Activated CD4-positive, alpha-beta T cell treated with anti-CD3 and anti-CD28 coated beads, Interleukin-2, amount 10 ng/mL, durations not matched to agents 24 days and 14 days (primary cell): Measurements from ENCODE around the gene CD180. TPM values are rescaled to one million over a fixed set of nuclear protein-coding genes. Genes with fewer than 3 reads are reported as not detected.

ENCODE experiments used
- DNase-seq: peaks from one replicate; pipeline ENCODE4 v3.0.0; 2022
- H3K27ac Mint-ChIP-seq: one replicate; pipeline ENCODE4 v1.8.0; 2022; ENCODE audit warnings: mild to moderate bottlenecking, mixed read lengths
- H3K27me3 Mint-ChIP-seq: one replicate; pipeline ENCODE4 v1.8.0; 2022; ENCODE audit warnings: mixed read lengths
- H3K36me3 Mint-ChIP-seq: one replicate; pipeline ENCODE4 v1.8.0; 2022; ENCODE audit warnings: low read depth, mild to moderate bottlenecking, mixed read lengths
- H3K4me1 Mint-ChIP-seq: one replicate; pipeline ENCODE4 v1.8.0; 2021; ENCODE audit warnings: mixed read lengths
- H3K4me3 Mint-ChIP-seq: one replicate; pipeline ENCODE4 v1.8.0; 2022; ENCODE audit warnings: mild to moderate bottlenecking, moderate library complexity, mixed read lengths
- H3K9me3 Mint-ChIP-seq: one replicate; pipeline ENCODE4 v1.8.0; 2021; ENCODE audit warnings: mixed read lengths
- intact Hi-C: fragments of 100-400 bp; cut with micrococcal nuclease; formaldehyde crosslinking; loops from one replicate; pipeline ENCODE4 v1.15.1; 2023
- total RNA-seq: library from RNA; stranded (reverse); gene quantifications from 2 replicates; pipeline ENCODE4 v1.2.3, GENCODE V29; 2022

CD180 gene
- total RNA-seq, 1 donor from 2014 or later, result 0.47 TPM

- Mint-ChIP-seq H3K4me3 (no peak overlapping the region), H3K9me3 (no peaks in the 10 kb centered on the region), H3K27me3 (no peaks in the 10 kb centered on the region), H3K36me3 (peaks cover 30% of the 10 kb centered on the region), H3K4me1 (peaks cover 27% of the 10 kb centered on the region), H3K27ac (no peak overlapping the region)
- intact Hi-C loops, result no loop called here
- DNase-seq, result no peak
These were observed 41.9 kb downstream of the CD180 start for GRCh38 chr5:67154556-67155206.

GRCh38 chr5:67153292-67153691 lies 43.3 kb downstream of the CD180 start:
- no peak for DNase-seq
- intact Hi-C loops, result no loop called here
- no peaks in the 10 kb centered on the region for H3K27me3 Mint-ChIP-seq

GRCh38 chr5:67152400-67152799 lies 44.2 kb downstream of the CD180 start:
- H3K9me3 Mint-ChIP-seq, result no peaks in the 10 kb centered on the region
- intact Hi-C loops, result no loop called here
- H3K4me1 Mint-ChIP-seq, result peaks cover 18% of the 10 kb centered on the region
- no peak overlapping the region for H3K4me3 Mint-ChIP-seq
- no peak overlapping the region for H3K27ac Mint-ChIP-seq
- DNase-seq, result no peak
- H3K36me3 Mint-ChIP-seq, result peaks cover 48% of the 10 kb centered on the region
- no peaks in the 10 kb centered on the region for H3K27me3 Mint-ChIP-seq

More at GRCh38 chr5:67153292-67153691, 43.3 kb downstream of the CD180 start:
- H3K9me3 Mint-ChIP-seq, result no peaks in the 10 kb centered on the region
- no peak overlapping the region for H3K4me3 Mint-ChIP-seq
- no peak overlapping the region for H3K27ac Mint-ChIP-seq
- peaks cover 22% of the 10 kb centered on the region for H3K4me1 Mint-ChIP-seq
- H3K36me3 Mint-ChIP-seq, result peaks cover 39% of the 10 kb centered on the region

- H3K27ac Mint-ChIP-seq, result no peak overlapping the region
- intact Hi-C loops, result loop anchor here (1.0 kb wide), 1 partner anchor 162 kb away; no protein-coding TSS in a partner anchor
- peaks cover 9% of the 10 kb centered on the region for H3K4me1 Mint-ChIP-seq
- H3K27me3 Mint-ChIP-seq, result no peaks in the 10 kb centered on the region
- no peaks in the 10 kb centered on the region for H3K9me3 Mint-ChIP-seq
- H3K36me3 Mint-ChIP-seq, result peaks cover 62% of the 10 kb centered on the region
- H3K4me3 Mint-ChIP-seq, result no peak overlapping the region
- DNase-seq, result no peak
These were observed 46.6 kb downstream of the CD180 start for GRCh38 chr5:67149951-67150523.

GRCh38 chr5:67149057-67149950 lies 47.3 kb downstream of the CD180 start:
- intact Hi-C loops, result no loop called here
- no peak overlapping the region for H3K27ac Mint-ChIP-seq

GRCh38 chr5:67147760-67148159 lies 48.8 kb downstream of the CD180 start:
- Mint-ChIP-seq H3K4me3 (no peak overlapping the region), H3K27me3 (no peaks in the 10 kb centered on the region), H3K9me3 (no peaks in the 10 kb centered on the region), H3K27ac (no peak overlapping the region), H3K36me3 (peaks cover 66% of the 10 kb centered on the region), H3K4me1 (peaks cover 4% of the 10 kb centered on the region)
- no peak for DNase-seq
- intact Hi-C loops, result no loop called here

More at GRCh38 chr5:67149057-67149950, 47.3 kb downstream of the CD180 start:
- Mint-ChIP-seq H3K9me3 (no peaks in the 10 kb centered on the region), H3K36me3 (peaks cover 63% of the 10 kb centered on the region), H3K4me1 (peaks cover 9% of the 10 kb centered on the region), H3K27me3 (no peaks in the 10 kb centered on the region), H3K4me3 (no peak overlapping the region)
- no peak for DNase-seq

GRCh38 chr5:67146981-67147380 lies 49.6 kb downstream of the CD180 start:
- Mint-ChIP-seq H3K36me3 (peaks cover 72% of the 10 kb centered on the region), H3K9me3 (no peaks in the 10 kb centered on the region)

GRCh38 chr5:67146574-67146973 lies 50.0 kb downstream of the CD180 start:
- Mint-ChIP-seq H3K27ac (no peak overlapping the region), H3K4me1 (peaks cover 4% of the 10 kb centered on the region), H3K36me3 (peaks cover 73% of the 10 kb centered on the region), H3K4me3 (no peak overlapping the region), H3K27me3 (no peaks in the 10 kb centered on the region), H3K9me3 (no peaks in the 10 kb centered on the region)
- intact Hi-C loops, result no loop called here
- DNase-seq, result no peak

More at GRCh38 chr5:67146981-67147380, 49.6 kb downstream of the CD180 start:
- Mint-ChIP-seq H3K27ac (no peak overlapping the region), H3K27me3 (no peaks in the 10 kb centered on the region), H3K4me1 (peaks cover 4% of the 10 kb centered on the region), H3K4me3 (no peak overlapping the region)
- no peak for DNase-seq
- intact Hi-C loops, result no loop called here

GRCh38 chr5:67144183-67144639 lies 52.4 kb downstream of the CD180 start:
- Mint-ChIP-seq H3K27ac (no peak overlapping the region), H3K4me1 (peaks cover 3% of the 10 kb centered on the region), H3K36me3 (peaks cover 63% of the 10 kb centered on the region), H3K27me3 (no peaks in the 10 kb centered on the region), H3K4me3 (no peak overlapping the region), H3K9me3 (no peaks in the 10 kb centered on the region)
- no peak for DNase-seq
- intact Hi-C loops, result loop anchor here (5.0 kb wide), 1 partner anchor 837 kb away; no protein-coding TSS in a partner anchor

GRCh38 chr5:67143549-67143948 lies 53.0 kb downstream of the CD180 start:
- no peak for DNase-seq
- H3K27ac Mint-ChIP-seq, result no peak overlapping the region
- no peaks in the 10 kb centered on the region for H3K27me3 Mint-ChIP-seq
- H3K4me1 Mint-ChIP-seq, result peaks cover 2% of the 10 kb centered on the region
- no peaks in the 10 kb centered on the region for H3K9me3 Mint-ChIP-seq
- intact Hi-C loops, result loop anchor here (5.0 kb wide), 1 partner anchor 836 kb away; no protein-coding TSS in a partner anchor
- peaks cover 62% of the 10 kb centered on the region for H3K36me3 Mint-ChIP-seq
- H3K4me3 Mint-ChIP-seq, result no peak overlapping the region

- Mint-ChIP-seq H3K4me3 (no peak overlapping the region), H3K36me3 (peaks cover 62% of the 10 kb centered on the region), H3K27ac (no peak overlapping the region), H3K27me3 (no peaks in the 10 kb centered on the region), H3K4me1 (peaks cover 2% of the 10 kb centered on the region), H3K9me3 (no peaks in the 10 kb centered on the region)
- no peak for DNase-seq
- intact Hi-C loops, result loop anchor here (5.0 kb wide), 1 partner anchor 836 kb away; no protein-coding TSS in a partner anchor
These were observed 53.8 kb downstream of the CD180 start for GRCh38 chr5:67142816-67143215.

- Mint-ChIP-seq H3K27me3 (no peaks in the 10 kb centered on the region), H3K27ac (no peak overlapping the region), H3K4me1 (no peaks in the 10 kb centered on the region), H3K4me3 (no peak overlapping the region), H3K9me3 (no peaks in the 10 kb centered on the region), H3K36me3 (peaks cover 56% of the 10 kb centered on the region)
- no peak for DNase-seq
- intact Hi-C loops, result loop anchor here (5.0 kb wide), 1 partner anchor 834 kb away; no protein-coding TSS in a partner anchor
These were observed 55.0 kb downstream of the CD180 start for GRCh38 chr5:67141644-67142043.

GRCh38 chr5:67140413-67140812 lies 56.2 kb downstream of the CD180 start:
- Mint-ChIP-seq H3K27me3 (no peaks in the 10 kb centered on the region), H3K4me3 (no peak overlapping the region), H3K9me3 (no peaks in the 10 kb centered on the region), H3K36me3 (peaks cover 60% of the 10 kb centered on the region), H3K27ac (no peak overlapping the region), H3K4me1 (no peaks in the 10 kb centered on the region)
- intact Hi-C loops, result loop anchor here (5.0 kb wide), 1 partner anchor 833 kb away; no protein-coding TSS in a partner anchor
- DNase-seq, result no peak
